ENCODE measurements around the gene CHADL.

CHADL gene

GRCh38 chr22:41247703-41248102 lies 7.0 kb upstream of the CHADL start:
- no peak for DNase-seq (ENCODE audit: low read depth)
- no peak overlapping the region for H3K4me3 ChIP-seq (ENCODE audit: low read length)
- no peak for TF ChIP-seq CTCF (conservative IDR thresholded peaks at IDR 0.05; ENCODE audit: low read length)

- DNase-seq (ENCODE audit: low read depth): no peak
- TF ChIP-seq CTCF (conservative IDR thresholded peaks at IDR 0.05; ENCODE audit: low read length): no peak
- no peak overlapping the region for H3K4me3 ChIP-seq (ENCODE audit: low read length)
These were observed 5.3 kb upstream of the CHADL start for GRCh38 chr22:41245917-41246499.

- no peak for DNase-seq (ENCODE audit: low read depth)
- no peak overlapping the region for H3K4me3 ChIP-seq (ENCODE audit: low read length)
- no peak for TF ChIP-seq CTCF (conservative IDR thresholded peaks at IDR 0.05; ENCODE audit: low read length)
These were observed 2.6 kb upstream of the CHADL start for GRCh38 chr22:41243361-41243760.

GRCh38 chr22:41242396-41243117 lies 1.8 kb upstream of the CHADL start:
- DNase-seq (ENCODE audit: low read depth): peak; percentile 15
- no peak overlapping the region for H3K4me3 ChIP-seq (ENCODE audit: low read length)
- TF ChIP-seq CTCF (conservative IDR thresholded peaks at IDR 0.05; ENCODE audit: low read length): no peak

GRCh38 chr22:41241133-41241676 lies 474 bp upstream of the CHADL start:
- no peak for TF ChIP-seq CTCF (conservative IDR thresholded peaks at IDR 0.05; ENCODE audit: low read length)
- H3K4me3 ChIP-seq (ENCODE audit: low read length): no peak overlapping the region
- DNase-seq (ENCODE audit: low read depth): no peak

GRCh38 chr22:41239443-41240128 lies 1.1 kb downstream of the CHADL start:
- no peak for TF ChIP-seq CTCF (conservative IDR thresholded peaks at IDR 0.05; ENCODE audit: low read length)
- no peak for DNase-seq (ENCODE audit: low read depth)
- H3K4me3 ChIP-seq (ENCODE audit: low read length): no peak overlapping the region
